Left renal cortex interstitium (tissue), 4 donors: ENCODE data around the gene YTHDF1. TPM values are rescaled to one million over a fixed set of nuclear protein-coding genes. Genes with fewer than 3 reads are reported as not detected.
"Not testable (repeated sequence)": the region's sequence is repeated elsewhere in the genome, so short reads cannot be mapped to it uniquely, and the experiment has no call there.

Experiments used
- DNase-seq, 4 donors: peaks; one replicate each; pipeline ENCODE4 v3.0.0-alpha.2; 2013; ENCODE audit warnings: low read depth in 4 of 4, low spot score in 2 of 4, missing footprints in 1 of 4
- polyA plus RNA-seq, 4 donors: library from polyadenylated mRNA; unstranded; fragments of 120-200 nt; gene quantifications; one replicate each; pipeline ENCODE4 v1.2.1, GENCODE V29; 2013; ENCODE audit not compliant: insufficient read length in 4 of 4

YTHDF1 gene
- polyA plus RNA-seq, 4 donors, result 42.0 to 45.6 (median 44.3) TPM

DNA sequence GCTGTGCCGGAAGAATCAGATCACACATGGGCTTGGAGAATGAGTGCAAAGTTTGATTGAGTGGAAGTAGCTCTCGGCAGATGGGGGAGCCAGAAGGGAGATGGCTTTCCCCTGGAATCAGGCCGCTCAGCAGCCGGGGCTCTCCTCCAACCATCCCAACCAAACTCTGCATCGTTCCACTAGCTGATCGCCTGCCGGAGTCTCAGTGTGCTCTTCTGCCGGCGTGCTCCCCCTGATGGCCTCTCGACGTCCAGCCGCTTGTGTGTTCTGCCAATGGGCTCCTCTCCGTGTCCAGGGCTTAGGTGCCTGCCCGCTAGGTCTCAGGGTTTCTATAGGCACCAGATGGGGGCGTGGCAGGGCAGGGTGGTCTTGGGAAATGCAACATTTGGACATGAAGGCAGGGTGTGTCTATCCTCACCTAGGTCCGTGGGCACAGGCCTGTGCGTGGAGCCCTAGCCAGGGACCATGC is 14.9 kb upstream of the YTHDF1 start:
- DNase-seq, result no peak

DNA sequence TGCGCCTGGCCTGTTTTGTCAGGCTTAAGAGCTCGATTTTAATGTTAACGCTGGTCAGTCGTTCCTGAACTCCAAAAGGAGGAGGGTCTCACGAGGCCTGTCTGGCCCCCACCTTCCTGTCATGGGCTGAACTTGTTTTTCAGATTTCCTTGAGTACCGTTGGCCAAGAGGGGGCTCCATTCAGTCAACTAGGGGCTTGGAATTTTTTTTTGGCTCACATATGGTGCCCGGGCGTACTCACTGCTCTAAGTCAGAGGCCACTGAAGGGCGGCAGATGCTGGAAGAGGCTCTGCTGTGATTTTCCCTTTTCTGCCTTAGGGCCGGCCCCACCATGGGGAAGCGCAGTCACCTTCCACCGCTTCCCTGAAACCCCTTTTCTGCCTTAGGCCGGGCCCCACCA is 12.9 kb upstream of the YTHDF1 start:
- no peak for DNase-seq

- DNase-seq, result no peak
Observed at GRCh38 chr20:63227260-63227659, 11.3 kb upstream of the YTHDF1 start.

DNA sequence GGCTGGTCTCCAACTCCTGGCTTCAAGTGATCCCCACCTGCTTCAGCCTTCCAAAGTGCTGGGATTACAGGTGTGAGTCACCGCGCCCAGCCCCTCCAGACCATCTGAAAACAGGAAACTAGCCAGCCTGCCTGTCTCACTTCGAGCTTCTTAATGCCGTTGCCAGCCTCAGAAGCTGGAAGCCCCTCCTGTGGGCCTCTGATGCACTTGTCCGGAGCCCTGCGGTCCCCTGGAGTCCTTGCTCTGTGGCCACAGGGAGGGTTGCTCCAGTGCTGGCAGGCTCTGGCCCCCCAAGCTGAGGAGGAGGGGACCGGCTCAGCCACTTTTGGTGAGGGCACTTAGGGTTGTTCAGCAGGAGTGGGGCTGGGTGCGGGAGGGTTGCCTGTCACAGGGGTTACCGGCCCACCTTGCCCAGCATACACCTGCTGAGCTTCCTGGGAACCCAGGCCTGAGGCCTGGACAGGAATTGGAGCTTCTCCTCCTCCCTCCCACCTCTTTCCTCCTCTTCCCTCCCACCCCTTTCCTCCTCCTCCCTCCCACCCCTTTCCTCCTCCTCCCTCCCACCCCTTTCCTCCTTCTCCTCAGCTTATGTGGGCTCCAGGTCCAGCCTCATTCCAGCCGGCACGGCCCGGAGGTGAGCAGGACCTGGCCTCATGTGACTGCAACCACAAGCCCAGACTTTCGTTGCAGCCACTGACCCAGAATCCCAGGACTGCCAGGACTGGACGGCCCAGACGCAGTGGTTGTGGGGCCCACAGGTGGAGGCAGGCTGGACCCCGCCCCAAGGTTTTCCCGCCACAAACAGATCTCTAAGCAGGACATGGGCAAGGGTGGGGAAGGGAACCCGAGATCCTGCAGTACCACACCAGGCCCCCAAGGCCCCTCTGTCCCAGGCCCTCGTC is 10.4 kb upstream of the YTHDF1 start:
- no peak for DNase-seq

GRCh38 chr20:63225082-63225454 is 9.1 kb upstream of the YTHDF1 start:
- DNase-seq, result no peak

DNA sequence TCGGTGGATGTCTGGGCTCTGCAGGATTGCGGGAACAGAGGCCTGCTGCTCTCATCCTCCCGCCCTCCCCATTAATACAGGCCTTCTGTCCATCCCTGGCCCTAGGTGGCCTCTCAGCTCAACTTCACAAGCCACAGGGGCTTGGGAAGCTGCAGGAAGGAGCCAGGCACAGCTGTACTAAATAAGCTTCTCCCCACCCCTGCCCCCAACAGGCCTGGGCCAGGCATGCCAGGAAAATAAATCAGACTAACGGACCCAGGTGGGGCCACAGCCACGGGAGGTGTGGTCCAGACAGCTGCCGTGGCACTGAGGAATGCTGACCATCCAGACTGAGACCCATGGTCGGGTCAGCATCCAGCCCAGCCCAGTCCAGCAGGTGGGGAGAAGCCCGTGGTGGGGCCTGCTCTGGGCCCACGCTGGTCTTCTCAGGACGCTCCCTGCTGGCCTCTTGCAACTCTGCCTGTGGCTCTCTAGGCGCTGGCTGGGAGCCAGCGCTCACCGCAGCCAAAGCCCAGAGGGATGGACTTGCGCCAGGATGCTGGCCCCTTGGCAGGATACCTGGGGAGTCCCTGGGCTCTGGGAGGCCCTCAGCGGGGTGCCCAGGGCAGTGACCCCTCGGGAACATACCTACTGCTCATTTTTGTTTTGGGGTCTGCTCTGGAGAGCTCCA is 8.6 kb upstream of the YTHDF1 start:
- DNase-seq, result no peak

GRCh38 chr20:63223826-63224207 is 7.9 kb upstream of the YTHDF1 start:
- DNase-seq, result no peak

- no peak for DNase-seq
Observed at GRCh38 chr20:63223121-63223825, 7.3 kb upstream of the YTHDF1 start.

GRCh38 chr20:63222541-63222940 is 6.6 kb upstream of the YTHDF1 start:
- no peak for DNase-seq

DNA sequence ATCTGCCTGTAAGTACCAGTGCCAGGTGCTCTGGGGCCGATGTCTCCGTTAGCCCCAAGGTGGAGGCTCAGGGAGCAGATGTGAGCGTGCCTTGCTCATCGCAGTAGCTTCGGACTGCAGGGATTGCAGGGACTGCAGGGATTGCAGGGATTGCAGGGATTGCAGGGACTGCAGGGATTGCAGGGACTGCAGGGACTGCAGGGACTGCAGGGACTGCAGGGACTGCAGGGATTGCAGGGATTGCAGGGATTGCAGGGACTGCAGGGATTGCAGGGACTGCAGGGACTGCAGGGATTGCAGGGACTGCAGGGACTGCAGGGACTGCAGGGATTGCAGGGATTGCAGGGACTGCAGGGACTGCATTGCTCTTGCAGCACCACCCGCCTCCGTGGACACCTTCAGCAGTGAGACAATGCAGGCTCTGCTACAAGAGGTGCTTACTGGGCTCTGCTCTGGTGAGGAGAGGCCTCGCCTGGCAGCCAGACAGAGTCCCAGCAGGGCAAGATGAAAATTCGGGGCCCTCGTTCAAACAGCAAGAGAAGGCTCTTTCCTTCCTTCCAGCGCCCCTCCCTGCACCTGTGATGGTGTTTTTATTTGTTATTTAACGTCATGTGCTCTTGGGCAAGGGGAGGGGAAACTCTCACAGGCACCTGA is 5.6 kb upstream of the YTHDF1 start:
- not testable (repeated sequence) for DNase-seq

DNA sequence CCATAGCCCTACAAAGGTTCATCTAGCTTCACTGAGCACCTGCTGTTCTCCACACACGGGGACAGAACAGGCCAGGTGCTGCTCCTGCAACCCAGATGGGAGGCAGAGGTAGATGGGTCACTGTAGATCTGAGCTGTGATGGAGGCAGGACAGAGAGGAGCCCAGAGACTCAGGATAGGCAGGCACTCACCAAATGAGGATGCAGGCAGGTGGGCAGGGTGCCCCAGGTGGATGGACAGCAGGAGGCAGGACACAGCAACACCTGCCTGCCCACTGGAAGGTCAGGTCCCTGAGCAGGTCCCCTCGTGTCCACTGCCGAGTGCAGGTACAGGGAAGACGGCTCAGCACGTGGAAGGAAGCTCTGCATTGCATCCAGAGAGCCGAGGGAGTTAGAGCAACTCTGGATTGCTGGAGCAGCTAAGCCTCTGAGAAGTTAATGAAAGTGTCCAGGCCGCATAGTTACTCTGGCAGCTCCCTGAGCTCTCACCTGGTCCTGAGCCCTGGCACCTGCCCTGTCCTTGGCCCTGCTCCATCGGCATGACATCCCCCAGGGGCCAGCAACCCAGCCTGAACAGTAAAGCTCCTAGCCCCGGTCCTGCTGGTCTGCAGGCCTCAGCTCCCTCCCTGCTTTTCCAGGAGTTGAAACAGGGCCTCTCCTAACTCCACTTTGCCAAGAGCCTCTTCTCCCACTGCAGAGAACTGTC is 4.9 kb upstream of the YTHDF1 start:
- DNase-seq, result no peak

DNA sequence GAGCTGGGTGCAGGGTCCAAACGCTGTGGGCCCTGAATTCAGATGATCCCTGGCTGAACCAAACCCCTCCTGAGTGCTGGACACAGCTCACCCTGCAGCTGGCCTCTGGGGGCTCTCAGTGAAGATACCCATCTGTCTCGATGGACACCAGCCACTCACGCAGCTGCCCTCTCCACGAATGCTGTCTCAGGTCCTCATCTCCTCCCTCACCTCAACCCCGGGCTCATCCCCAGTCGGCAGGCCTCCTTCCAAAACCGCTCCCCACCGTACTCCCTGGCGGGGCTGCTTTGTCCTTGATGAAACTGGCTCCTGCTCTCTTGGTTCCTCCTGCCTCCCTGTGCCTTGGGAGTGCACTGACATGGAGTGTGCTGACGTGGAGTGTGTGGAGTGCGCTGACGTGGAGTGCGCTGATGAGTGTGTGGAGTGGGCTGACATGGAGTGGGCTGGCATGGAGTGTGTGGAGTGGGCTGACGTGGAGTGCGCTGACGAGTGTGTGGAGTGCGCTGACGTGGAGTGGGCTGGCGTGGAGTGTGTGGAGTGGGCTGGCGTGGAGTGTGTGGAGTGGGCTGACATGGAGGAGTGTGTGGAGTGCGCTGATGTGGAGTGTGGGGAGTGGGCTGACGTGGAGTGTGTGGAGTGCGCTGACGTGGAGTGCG is 4.1 kb upstream of the YTHDF1 start:
- DNase-seq, result no peak

- no peak for DNase-seq
Observed at GRCh38 chr20:63219447-63219821, 3.5 kb upstream of the YTHDF1 start.

DNA sequence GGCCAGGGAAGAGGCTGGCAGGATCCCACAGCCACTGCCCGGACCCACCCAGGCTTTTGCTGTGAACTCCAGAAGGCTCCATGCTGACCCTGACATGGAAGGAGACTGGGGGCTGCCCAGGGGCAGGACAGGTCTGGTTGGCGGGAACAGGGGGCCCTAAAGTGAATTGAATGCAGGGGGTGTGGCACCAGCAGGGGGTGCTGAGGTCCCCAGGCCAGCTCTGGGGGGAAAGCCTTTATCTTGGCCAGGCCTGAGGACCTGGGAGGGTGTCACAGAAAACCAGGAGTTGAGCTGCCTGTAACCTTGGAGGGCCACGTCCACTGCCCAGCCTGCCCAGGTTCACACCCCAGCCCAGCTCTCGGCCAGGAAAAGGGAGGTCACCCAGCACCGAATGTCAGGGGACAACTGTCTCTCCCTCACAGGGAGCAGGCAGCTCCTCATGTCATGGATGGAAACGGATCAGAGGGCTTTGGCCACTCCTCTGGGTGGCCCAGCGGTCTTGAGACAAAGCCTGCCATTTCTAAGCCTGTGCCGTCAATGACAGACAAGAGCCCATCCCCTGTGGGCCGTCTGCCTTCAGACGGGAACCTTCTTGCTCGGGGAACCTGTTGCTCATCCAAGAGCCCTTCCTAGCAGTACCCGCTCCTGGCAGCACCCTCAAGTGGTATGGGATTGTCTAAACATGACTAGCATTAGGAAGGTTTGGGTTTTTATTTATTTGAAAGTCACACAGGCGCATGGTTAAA is 2.9 kb upstream of the YTHDF1 start:
- no peak for DNase-seq

DNA sequence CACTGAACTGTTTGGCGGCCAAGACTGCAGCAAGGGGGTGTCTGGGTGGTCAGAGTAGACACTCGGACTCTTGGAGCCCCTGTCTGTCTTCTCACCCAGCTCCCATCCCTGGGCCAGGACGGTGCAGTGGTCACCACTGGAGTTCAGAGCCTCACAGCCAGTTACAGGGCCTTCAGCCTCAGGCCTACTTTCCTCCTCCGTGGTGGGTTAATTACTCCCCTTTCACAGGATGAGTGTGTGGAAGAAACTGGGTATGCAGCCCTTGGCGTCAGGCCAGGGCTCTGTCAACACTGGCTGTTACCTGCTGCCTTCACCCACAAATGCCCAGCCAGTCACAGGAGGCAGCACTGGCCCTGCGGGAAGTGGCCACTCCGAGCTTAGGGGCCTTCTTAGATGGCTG is 1.8 kb upstream of the YTHDF1 start:
- no peak for DNase-seq

GRCh38 chr20:63216849-63217471 is 1.0 kb upstream of the YTHDF1 start:
- no peak for DNase-seq

GRCh38 chr20:63215101-63216040 is 560 bp downstream of the YTHDF1 start:
- DNase-seq, result no peak

GRCh38 chr20:63214514-63214913 is 1.4 kb downstream of the YTHDF1 start:
- DNase-seq, result no peak
